Measurements from ENCODE around the gene WWTR1.

Gene WWTR1

GRCh38 chr3:149567381-149567780 is 90.4 kb downstream of the WWTR1 start:
- DNase-seq (ENCODE audit: low read depth), result no peak

GRCh38 chr3:149566292-149566975 is 91.4 kb downstream of the WWTR1 start:
- no peak for DNase-seq (ENCODE audit: low read depth)

GRCh38 chr3:149564079-149564478 is 93.7 kb downstream of the WWTR1 start:
- DNase-seq (ENCODE audit: low read depth), result no peak

- no peak for DNase-seq (ENCODE audit: low read depth)
These were observed 94.7 kb downstream of the WWTR1 start for GRCh38 chr3:149563114-149563513.

- no peak for DNase-seq (ENCODE audit: low read depth)
These were observed 97.2 kb downstream of the WWTR1 start for GRCh38 chr3:149560617-149561016.

- DNase-seq (ENCODE audit: low read depth), result no peak
These were observed 97.8 kb downstream of the WWTR1 start for GRCh38 chr3:149560001-149560400.

GRCh38 chr3:149559525-149559924 is 98.3 kb downstream of the WWTR1 start:
- no peak for DNase-seq (ENCODE audit: low read depth)

GRCh38 chr3:149555927-149556326 is 101.9 kb downstream of the WWTR1 start:
- DNase-seq (ENCODE audit: low read depth), result no peak

GRCh38 chr3:149554826-149555225 is 103.0 kb downstream of the WWTR1 start:
- no peak for DNase-seq (ENCODE audit: low read depth)

- DNase-seq (ENCODE audit: low read depth), result no peak
These were observed 103.9 kb downstream of the WWTR1 start for GRCh38 chr3:149553781-149554451.

- DNase-seq (ENCODE audit: low read depth), result no peak
These were observed 105.1 kb downstream of the WWTR1 start for GRCh38 chr3:149552700-149553099.

GRCh38 chr3:149551500-149551899 is 106.3 kb downstream of the WWTR1 start:
- no peak for DNase-seq (ENCODE audit: low read depth)

GRCh38 chr3:149548669-149549065 is 109.2 kb downstream of the WWTR1 start:
- DNase-seq (ENCODE audit: low read depth), result no peak

GRCh38 chr3:149547954-149548668 is 109.7 kb downstream of the WWTR1 start:
- DNase-seq (ENCODE audit: low read depth), result no peak

GRCh38 chr3:149547413-149547812 is 110.4 kb downstream of the WWTR1 start:
- no peak for DNase-seq (ENCODE audit: low read depth)

GRCh38 chr3:149545049-149545448 is 112.8 kb downstream of the WWTR1 start:
- DNase-seq (ENCODE audit: low read depth), result no peak

GRCh38 chr3:149542375-149543312 is 115.2 kb downstream of the WWTR1 start:
- no peak for DNase-seq (ENCODE audit: low read depth)

- DNase-seq (ENCODE audit: low read depth), result no peak
These were observed 116.7 kb downstream of the WWTR1 start for GRCh38 chr3:149541091-149541491.

- DNase-seq (ENCODE audit: low read depth), result no peak
These were observed 119.5 kb downstream of the WWTR1 start for GRCh38 chr3:149538371-149538770.

- DNase-seq (ENCODE audit: low read depth), result no peak
These were observed 121.4 kb downstream of the WWTR1 start for GRCh38 chr3:149536429-149536828.

GRCh38 chr3:149535333-149535685 is 122.5 kb downstream of the WWTR1 start:
- DNase-seq (ENCODE audit: low read depth), result no peak

Measured in T follicular helper cell (primary cell).